Cardiac ventricle fibroblast (primary cell): Measurements from ENCODE around the gene MTFP1. TPM values are rescaled to one million over a fixed set of nuclear protein-coding genes. Genes with fewer than 3 reads are reported as not detected.

Experiments used
- total RNA-seq: library from RNA; depleted of rRNA; stranded (reverse); fragments of >200 nt; gene quantifications from 2 replicates; pipeline ENCODE4 v1.2.3, GENCODE V29; 2015

MTFP1 gene, protein sequence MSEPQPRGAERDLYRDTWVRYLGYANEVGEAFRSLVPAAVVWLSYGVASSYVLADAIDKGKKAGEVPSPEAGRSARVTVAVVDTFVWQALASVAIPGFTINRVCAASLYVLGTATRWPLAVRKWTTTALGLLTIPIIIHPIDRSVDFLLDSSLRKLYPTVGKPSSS
- total RNA-seq, result 6.4 and 14.3 TPM in 2 replicates

DNA sequence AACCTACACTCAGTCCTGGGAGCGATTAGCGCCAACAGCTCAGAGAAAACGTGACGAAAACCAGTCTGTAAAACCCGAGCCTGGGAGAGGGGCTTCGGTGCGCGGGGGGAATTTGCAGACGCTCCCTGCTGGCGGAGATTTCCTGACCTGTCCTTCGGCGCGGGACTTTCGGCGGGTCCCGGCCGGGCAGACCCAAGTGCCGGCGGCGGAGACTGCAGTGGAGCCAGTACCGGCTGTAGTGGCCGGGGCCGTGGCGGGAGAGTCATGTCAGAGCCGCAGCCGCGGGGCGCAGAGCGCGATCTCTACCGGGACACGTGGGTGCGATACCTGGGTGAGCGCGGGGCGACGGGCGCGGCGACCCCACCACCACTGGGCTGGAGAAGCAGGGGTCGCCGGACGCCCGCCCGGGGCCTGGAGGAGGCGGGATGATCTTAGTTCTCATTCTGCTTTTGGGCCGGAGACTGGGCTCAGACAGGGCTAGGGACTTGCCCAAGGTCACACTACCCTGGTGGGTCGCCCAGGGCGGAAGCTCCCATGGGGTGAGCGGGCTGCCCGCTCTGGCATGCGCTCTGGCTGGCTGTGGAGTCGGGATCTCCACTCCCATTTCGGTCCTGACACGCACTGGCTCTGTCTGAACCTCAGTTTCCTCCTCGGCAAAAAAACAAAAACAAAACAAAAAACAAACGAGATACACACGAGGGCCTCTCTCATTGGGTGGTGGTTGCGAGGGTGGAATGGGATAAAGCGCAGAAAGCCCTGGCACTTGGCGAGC lies at the start of gene MTFP1:
Gene MTFP1, plus strand, starts transcription at position 153 of the 772 bp plus-strand sequence. Its CDS starts 112 bp downstream, at position 265.

DNA sequence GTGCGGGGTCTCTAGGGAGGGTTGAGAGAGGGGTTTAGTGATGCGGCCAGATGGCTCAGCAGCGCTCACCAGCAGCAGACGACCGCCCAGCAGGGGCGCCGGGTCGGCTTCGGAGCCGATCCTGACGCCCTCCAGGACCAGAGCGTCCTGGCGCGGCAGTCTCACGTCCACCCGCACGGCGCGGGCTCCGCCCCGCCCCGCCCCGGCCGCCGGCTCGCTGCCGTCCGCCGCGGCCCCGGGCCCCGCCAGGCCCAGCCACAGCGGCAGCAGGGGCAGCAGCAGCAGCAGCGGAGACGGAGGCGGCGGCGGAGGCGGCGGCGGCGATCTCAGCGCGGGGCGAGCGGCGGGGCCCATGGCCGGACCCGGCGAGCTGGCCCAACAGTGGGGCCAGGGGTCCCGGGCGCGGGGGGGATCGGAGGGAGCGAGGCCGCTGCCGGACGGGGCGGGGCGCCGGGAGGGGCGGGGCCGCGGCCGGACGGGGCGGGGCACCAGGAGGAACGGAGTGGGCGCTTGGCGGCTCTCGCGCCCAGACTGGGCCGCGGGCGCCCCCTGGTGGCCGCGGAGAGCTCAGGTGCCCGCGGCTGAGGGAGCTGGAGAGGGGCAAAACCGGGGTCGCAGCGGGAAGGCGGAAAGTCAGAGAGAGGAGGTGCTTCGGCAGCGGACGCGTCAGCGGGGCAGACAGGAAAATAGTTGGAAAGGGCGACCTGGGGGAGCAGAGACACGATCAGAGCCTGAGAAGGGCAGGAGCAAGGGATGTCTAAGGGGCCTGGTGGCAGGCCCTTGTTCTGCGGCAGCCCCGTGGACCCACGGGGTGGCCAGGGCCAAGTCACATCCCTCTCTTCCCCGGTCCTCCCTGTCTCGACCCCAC lies 38.4 kb upstream of the MTFP1 start, which contains the start of gene RNF215:
Gene RNF215, minus strand, starts transcription at position 452 of the 868 bp plus-strand sequence. Its CDS starts 98 bp downstream, at position 354.

GRCh38 chr22:30396871-30397655 lies 28.5 kb upstream of the MTFP1 start, which contains the start of gene SEC14L2:
Gene SEC14L2, plus strand, starts transcription at chr22:30397018. Its CDS starts 99 bp downstream, at chr22:30397117.

DNA sequence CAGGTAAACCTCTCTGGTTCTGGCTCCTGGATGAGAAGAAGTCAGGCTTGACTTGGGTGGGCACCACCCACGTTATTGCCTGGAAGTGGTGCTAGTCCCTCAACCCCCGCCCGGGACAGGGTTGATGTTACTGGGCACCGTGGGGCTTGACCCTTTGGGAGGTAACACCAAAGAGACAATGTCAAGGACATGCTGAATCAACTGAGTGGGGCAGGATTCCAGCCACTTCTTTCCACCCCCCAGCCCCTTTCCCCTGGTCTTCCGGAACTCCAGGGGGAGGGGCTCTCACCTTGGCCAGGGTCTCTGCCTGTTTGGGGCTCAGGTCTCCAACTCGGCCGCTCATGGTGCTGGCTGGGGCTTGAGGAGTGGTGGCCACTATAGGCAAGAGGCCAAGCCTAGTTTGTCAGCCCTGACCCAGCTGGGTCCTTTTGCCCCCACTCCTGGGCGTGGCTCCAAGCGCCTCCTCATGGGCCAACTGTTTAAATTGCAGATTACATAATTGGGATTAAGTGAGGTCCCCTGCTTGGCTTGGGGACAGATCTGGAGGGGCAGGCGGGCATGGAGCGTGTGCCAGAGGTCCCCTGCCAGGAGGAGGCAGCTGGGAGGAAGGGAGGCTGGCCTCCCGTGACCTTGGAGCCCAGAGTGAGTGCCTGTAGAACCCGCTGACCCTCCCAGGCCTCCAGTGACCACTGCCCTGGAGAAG lies 46.2 kb downstream of the MTFP1 start, which contains the start of gene SEC14L3:
Gene SEC14L3, minus strand, starts transcription at position 402 of the 703 bp plus-strand sequence. Its CDS starts 59 bp downstream, at position 343.

Other genes starting within 250 kb of the MTFP1 start
- 0.19 and 0.54 TPM in 2 replicates for gene LIF, start 179.0 kb upstream of the MTFP1 start, total RNA-seq
- gene OSM, start 158.9 kb upstream of the MTFP1 start, total RNA-seq, result not detected in 2 replicates
- gene CASTOR1, start 136.3 kb upstream of the MTFP1 start, total RNA-seq, result 18.9 and 24.0 TPM in 2 replicates
- 16.5 and 16.6 TPM in 2 replicates for gene TBC1D10A, start 98.8 kb upstream of the MTFP1 start, total RNA-seq
- 47.0 and 70.0 TPM in 2 replicates for gene SF3A1, start 68.9 kb upstream of the MTFP1 start, total RNA-seq
- 0.73 and 1.5 TPM in 2 replicates for gene CCDC157, start 68.8 kb upstream of the MTFP1 start, total RNA-seq
- 13.3 and 19.8 TPM in 2 replicates for gene RNF215, start 38.4 kb upstream of the MTFP1 start, total RNA-seq
- 11.5 and 30.1 TPM in 2 replicates for gene SEC14L2, start 28.8 kb upstream of the MTFP1 start, total RNA-seq
- gene SEC14L3, start 46.2 kb downstream of the MTFP1 start, total RNA-seq, result not detected in 2 replicates
- 0.15 TPM in 1 of 2 replicates, not detected in the other for gene SEC14L4, start 79.9 kb downstream of the MTFP1 start, total RNA-seq
- gene SEC14L6, start 121.0 kb downstream of the MTFP1 start, total RNA-seq, result 0.25 TPM in 1 of 2 replicates, not detected in the other
- 0.49 and 0.56 TPM in 2 replicates for gene GAL3ST1, start 148.9 kb downstream of the MTFP1 start, total RNA-seq
- gene PES1, start 166.1 kb downstream of the MTFP1 start, total RNA-seq, result 54.9 and 56.1 TPM in 2 replicates
- gene TCN2, start 181.4 kb downstream of the MTFP1 start, total RNA-seq, result 9.3 and 9.6 TPM in 2 replicates
- 6.1 and 6.6 TPM in 2 replicates for gene SLC35E4, start 210.0 kb downstream of the MTFP1 start, total RNA-seq
- 4.2 and 5.4 TPM in 2 replicates for gene DUSP18, start 242.1 kb downstream of the MTFP1 start, total RNA-seq